Measurements from ENCODE around the gene WDR90.

GRCh38 chr16:708959-709358 lies 59.8 kb downstream of the WDR90 start:
- TF ChIP-seq RFX5 (IDR thresholded peaks at IDR 0.05; ENCODE audit: low read depth, low read length) = no peak
- no peak for TF ChIP-seq ZNF512 (CRISPR knock-in tag; IDR thresholded peaks at IDR 0.05)
- no peak for TF ChIP-seq CTCF (CRISPR knock-in tag; IDR thresholded peaks at IDR 0.05)
- TF ChIP-seq PAX8 (CRISPR knock-in tag; IDR thresholded peaks at IDR 0.05; ENCODE audit: borderline replicate concordance) = no peak
- no peak for TF ChIP-seq GATAD1 (CRISPR knock-in tag; IDR thresholded peaks at IDR 0.05)
- no peak for TF ChIP-seq POLR2A (IDR thresholded peaks at IDR 0.05; ENCODE audit: insufficient read depth in 1 of 2, low read depth in 2 of 2, low read length in 2 of 2)
- no peak for TF ChIP-seq MNT (IDR thresholded peaks at IDR 0.05)
- TF ChIP-seq KLF9 (CRISPR knock-in tag; IDR thresholded peaks at IDR 0.05; ENCODE audit: low read depth) = no peak
